ENCODE measurements around the gene CEP128.

DNA sequence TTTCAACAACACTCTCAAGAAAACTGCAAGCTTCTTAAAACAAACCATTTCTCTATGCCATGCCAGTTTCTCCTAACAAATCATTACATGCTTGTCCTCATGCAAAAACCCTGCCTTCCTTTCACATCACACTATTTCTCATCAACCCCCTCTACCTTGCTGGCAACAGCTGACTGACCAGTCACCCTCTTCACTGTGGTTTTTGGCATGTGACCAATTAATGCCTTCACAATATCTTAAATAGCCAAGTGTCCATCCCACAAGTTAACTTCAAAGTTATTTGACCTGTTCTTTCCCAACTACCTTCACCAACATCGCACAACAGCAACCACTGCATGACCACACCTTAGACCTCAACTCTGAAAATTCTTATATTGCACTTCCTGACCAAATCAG lies 159.6 kb downstream of the CEP128 start:
- TF ChIP-seq EZH2phosphoT487 (IDR thresholded peaks at IDR 0.05; ENCODE audit: insufficient read depth, low read depth) (no peak), EZH2 (IDR thresholded peaks at IDR 0.05; ENCODE audit: insufficient read depth, poor library complexity, severe bottlenecking) (no peak)
